NT2/D1 (cell line): ENCODE results near the gene NBEAL1.

ENCODE experiments used
- DNase-seq: peaks from one replicate; pipeline ENCODE4 v3.0.0-alpha.2; 2011; ENCODE audit warnings: low read depth, low spot score
- H3K27me3 ChIP-seq: 2 replicates; pipeline ENCODE4 v1.6.0; 2011; ENCODE audit warnings: mild to moderate bottlenecking; ENCODE audit not compliant: insufficient read length, insufficient read depth
- H3K36me3 ChIP-seq: 2 replicates; pipeline ENCODE4 v1.6.1; 2011; ENCODE audit warnings: mild to moderate bottlenecking, low read length, mixed read lengths; ENCODE audit not compliant: insufficient read depth, insufficient read length
- H3K4me1 ChIP-seq: 2 replicates; pipeline ENCODE4 v1.5.1; 2011; ENCODE audit not compliant: insufficient read depth, insufficient read length
- H3K4me3 ChIP-seq: 2 replicates; pipeline ENCODE4 v1.5.1; 2011; ENCODE audit warnings: low read depth; ENCODE audit not compliant: insufficient read length
- H3K9ac ChIP-seq: 2 replicates; pipeline ENCODE4 v1.6.0; 2011; ENCODE audit warnings: low read depth; ENCODE audit not compliant: insufficient read length
- H3K9me3 ChIP-seq: 2 replicates; pipeline ENCODE4 v1.5.1; 2011; ENCODE audit warnings: mild to moderate bottlenecking, low read length; ENCODE audit not compliant: insufficient read depth
- SUZ12 ChIP-seq: IDR thresholded peaks from 2 replicates; pipeline ENCODE4 v1.6.1; 2011; ENCODE audit not compliant: insufficient read length, insufficient read depth; ENCODE audit errors: extremely low read depth
- YY1 ChIP-seq: IDR thresholded peaks from 2 replicates; pipeline ENCODE4 v1.6.1; 2011; ENCODE audit not compliant: insufficient read length, insufficient read depth
- ZNF274 ChIP-seq: IDR thresholded peaks from 2 replicates; pipeline ENCODE4 v1.6.1; 2011; ENCODE audit warnings: mild to moderate bottlenecking, low read depth, low read length

The NBEAL1 gene

GRCh38 chr2:203002054-203002821, 12.4 kb upstream of the NBEAL1 start:
- Histone ChIP-seq H3K27me3 (no peaks in the 10 kb centered on the region), H3K4me1 (no peaks in the 10 kb centered on the region), H3K36me3 (no peaks in the 10 kb centered on the region), H3K9me3 (no peaks in the 10 kb centered on the region; the same call in 1 of the 2 replicates), H3K9ac (no peak overlapping the region), H3K4me3 (no peak overlapping the region)
- DNase-seq: no peak
- TF ChIP-seq SUZ12 (no peak), YY1 (no peak), ZNF274 (no peak)

- DNase-seq: no peak
- no peak for TF ChIP-seq SUZ12
- Histone ChIP-seq H3K4me3 (no peak overlapping the region), H3K36me3 (no peaks in the 10 kb centered on the region), H3K9ac (no peak overlapping the region), H3K9me3 (no peaks in the 10 kb centered on the region; the same call in 1 of the 2 replicates), H3K27me3 (no peaks in the 10 kb centered on the region), H3K4me1 (no peaks in the 10 kb centered on the region)
Measured at GRCh38 chr2:203003716-203004115, 11.0 kb upstream of the NBEAL1 start.

GRCh38 chr2:203016716-203017115, 2.0 kb downstream of the NBEAL1 start:
- DNase-seq: no peak
- Histone ChIP-seq H3K9ac (peak overlapping the region; percentile 16), H3K36me3 (peaks cover 8% of the 10 kb centered on the region), H3K4me1 (no peaks in the 10 kb centered on the region), H3K9me3 (no peaks in the 10 kb centered on the region), H3K27me3 (no peaks in the 10 kb centered on the region), H3K4me3 (no peak overlapping the region)
- TF ChIP-seq YY1 (no peak), ZNF274 (no peak), SUZ12 (no peak)

GRCh38 chr2:203018181-203018580, 3.5 kb downstream of the NBEAL1 start:
- TF ChIP-seq ZNF274 (no peak), YY1 (no peak), SUZ12 (no peak)
- Histone ChIP-seq H3K9ac (no peak overlapping the region), H3K36me3 (peaks cover 8% of the 10 kb centered on the region), H3K4me1 (no peaks in the 10 kb centered on the region), H3K4me3 (no peak overlapping the region), H3K27me3 (no peaks in the 10 kb centered on the region), H3K9me3 (no peaks in the 10 kb centered on the region)
- DNase-seq: no peak

GRCh38 chr2:203019142-203019541, 4.5 kb downstream of the NBEAL1 start:
- Histone ChIP-seq H3K9me3 (no peaks in the 10 kb centered on the region), H3K9ac (no peak overlapping the region), H3K27me3 (no peaks in the 10 kb centered on the region), H3K36me3 (peaks cover 8% of the 10 kb centered on the region), H3K4me3 (no peak overlapping the region), H3K4me1 (no peaks in the 10 kb centered on the region)
- TF ChIP-seq ZNF274 (no peak), YY1 (no peak), SUZ12 (no peak)
- DNase-seq: no peak

- no peaks in the 10 kb centered on the region for H3K4me1 ChIP-seq
- no peaks in the 10 kb centered on the region for H3K9me3 ChIP-seq
Measured at GRCh38 chr2:203021991-203022390, 7.3 kb downstream of the NBEAL1 start.

GRCh38 chr2:203022751-203023150, 8.1 kb downstream of the NBEAL1 start:
- Histone ChIP-seq H3K27me3 (no peaks in the 10 kb centered on the region), H3K4me1 (no peaks in the 10 kb centered on the region), H3K4me3 (no peak overlapping the region), H3K9ac (no peak overlapping the region), H3K36me3 (peaks cover 5% of the 10 kb centered on the region), H3K9me3 (no peaks in the 10 kb centered on the region)
- TF ChIP-seq SUZ12 (no peak), YY1 (no peak), ZNF274 (no peak)
- DNase-seq: no peak

More at GRCh38 chr2:203021991-203022390, 7.3 kb downstream of the NBEAL1 start:
- H3K27me3 ChIP-seq: no peaks in the 10 kb centered on the region
- TF ChIP-seq SUZ12 (no peak), YY1 (no peak), ZNF274 (no peak)
- H3K9ac ChIP-seq: no peak overlapping the region
- H3K36me3 ChIP-seq: peaks cover 5% of the 10 kb centered on the region
- no peak for DNase-seq
- H3K4me3 ChIP-seq: no peak overlapping the region
